ENCODE data around the gene SLC22A4.
A peak's percentile ranks its signal among the peaks of the same experiment; 100 is the strongest.

Gene SLC22A4

GRCh38 chr5:132275367-132276220 is 18.6 kb upstream of the SLC22A4 start:
- no peak for DNase-seq (ENCODE audit: low spot score)

GRCh38 chr5:132277256-132277655 is 16.9 kb upstream of the SLC22A4 start:
- DNase-seq (ENCODE audit: low spot score) = no peak

GRCh38 chr5:132277971-132278853 is 16.0 kb upstream of the SLC22A4 start:
- no peak for DNase-seq (ENCODE audit: low spot score)

GRCh38 chr5:132279801-132280200 is 14.4 kb upstream of the SLC22A4 start:
- no peak for DNase-seq (ENCODE audit: low spot score)

- no peak for DNase-seq (ENCODE audit: low spot score)
These were observed 13.6 kb upstream of the SLC22A4 start for GRCh38 chr5:132280371-132281240.

GRCh38 chr5:132281856-132282614 is 12.2 kb upstream of the SLC22A4 start:
- DNase-seq (ENCODE audit: low spot score) = no peak

GRCh38 chr5:132283423-132284043 is 10.7 kb upstream of the SLC22A4 start:
- no peak for DNase-seq (ENCODE audit: low spot score)

GRCh38 chr5:132289097-132289496 is 5.1 kb upstream of the SLC22A4 start:
- DNase-seq (ENCODE audit: low spot score) = no peak

- DNase-seq (ENCODE audit: low spot score) = no peak
These were observed 3.2 kb upstream of the SLC22A4 start for GRCh38 chr5:132291026-132291425.

- DNase-seq (ENCODE audit: low spot score) = peak; percentile 22
These were observed 865 bp upstream of the SLC22A4 start for GRCh38 chr5:132293066-132293991.

GRCh38 chr5:132294728-132295504 is 722 bp downstream of the SLC22A4 start:
- peak; percentile 60 for DNase-seq (ENCODE audit: low spot score)

GRCh38 chr5:132295505-132296411 is 1.6 kb downstream of the SLC22A4 start:
- DNase-seq (ENCODE audit: low spot score) = no peak

GRCh38 chr5:132296412-132297016 is 2.3 kb downstream of the SLC22A4 start:
- no peak for DNase-seq (ENCODE audit: low spot score)

GRCh38 chr5:132297211-132297940 is 3.2 kb downstream of the SLC22A4 start:
- no peak for DNase-seq (ENCODE audit: low spot score)

GRCh38 chr5:132298298-132299212 is 4.4 kb downstream of the SLC22A4 start:
- DNase-seq (ENCODE audit: low spot score) = no peak

- DNase-seq (ENCODE audit: low spot score) = no peak
These were observed 5.7 kb downstream of the SLC22A4 start for GRCh38 chr5:132299917-132300316.
